H1 (cell line): ENCODE results near the gene PSMD5. TPM values are rescaled to one million over a fixed set of nuclear protein-coding genes. Genes with fewer than 3 reads are reported as not detected.

Source experiments
- ASH2L ChIP-seq: fragments of 200-600, 300-600 bp; sonication (generic); IDR thresholded peaks from one replicate; pipeline ENCODE4 v1.7.1; 2017; ENCODE audit warnings: low read length
- BCL11A ChIP-seq, 2 experiments: IDR thresholded peaks; one replicate each; pipeline ENCODE4 v1.6.1; 2011; ENCODE audit warnings: low read depth in 2 of 2, low read length in 2 of 2, mild to moderate bottlenecking in 2 of 2
- BRCA1 ChIP-seq: IDR thresholded peaks from 2 replicates; pipeline ENCODE4 v1.6.1; 2012; ENCODE audit warnings: low read depth, low read length, improper control_type of control experiment
- SIN3A ChIP-seq, 2 experiments: IDR thresholded peaks in 1 of 2; conservative IDR thresholded peaks in 1 of 2; 2 replicates each; pipeline ENCODE4 v1.6.1; 2011 to 2012; ENCODE audit warnings: low read length in 2 of 2, improper control_type of control experiment in 1 of 2, low read depth in 1 of 2, mild to moderate bottlenecking in 1 of 2
- SRF ChIP-seq: IDR thresholded peaks from 2 replicates; pipeline ENCODE4 v1.6.1; 2011; ENCODE audit warnings: mild to moderate bottlenecking, low read depth, low read length, moderate library complexity
- polyA plus RNA-seq, 7 experiments: library from polyadenylated mRNA; depleted of rRNA in 3 of 7; stranded (reverse) in 5 of 7; unstranded in 2 of 7; fragments of >200 nt in 5 of 7; fragments of 200-250 nt in 2 of 7; gene quantifications; 1 replicate in 5 of 7; 2 replicates in 1 of 7; 4 replicates in 1 of 7; pipeline versions ENCODE4 v1.2.1 to v1.2.3, GENCODE V29; 2011 to 2013; ENCODE audit warnings: missing spikeins in 2 of 7, mixed read lengths in 2 of 7
- total RNA-seq: library from RNA; stranded (reverse); fragmentation: NEBNext Ultra II Directional; extraction: Animal tissue kit (Norgen Biotek cat#: 25700); gene quantifications from 2 replicates; pipeline ENCODE4 v1.2.1, GENCODE V29; 2021
- TF ChIP-seq, protein P1 (sequence below): IDR thresholded peaks from 2 replicates; pipeline ENCODE4 v1.6.1; 2011; ENCODE audit warnings: low read length, improper control_type of control experiment
- TF ChIP-seq, protein P2 (sequence below): fragments of 300-600 bp; sonication (generic); IDR thresholded peaks from 2 replicates; pipeline ENCODE4 v1.7.1; 2012; ENCODE audit warnings: low read length, moderate library complexity, mild to moderate bottlenecking, inconsistent platforms; ENCODE audit not compliant: insufficient replicate concordance

Gene PSMD5
- total and polyA plus RNA-seq, 2 of the 8 experiments (the other 6 are each of a cell fraction or from before 2014, with no cell fraction given), result 19.2 to 30.5 TPM

- TF ChIP-seq, protein P1, sequence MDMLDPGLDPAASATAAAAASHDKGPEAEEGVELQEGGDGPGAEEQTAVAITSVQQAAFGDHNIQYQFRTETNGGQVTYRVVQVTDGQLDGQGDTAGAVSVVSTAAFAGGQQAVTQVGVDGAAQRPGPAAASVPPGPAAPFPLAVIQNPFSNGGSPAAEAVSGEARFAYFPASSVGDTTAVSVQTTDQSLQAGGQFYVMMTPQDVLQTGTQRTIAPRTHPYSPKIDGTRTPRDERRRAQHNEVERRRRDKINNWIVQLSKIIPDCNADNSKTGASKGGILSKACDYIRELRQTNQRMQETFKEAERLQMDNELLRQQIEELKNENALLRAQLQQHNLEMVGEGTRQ, result no peak
- TF ChIP-seq SRF, result no peak
- TF ChIP-seq SIN3A (conservative IDR thresholded peaks at IDR 0.05 in 1 of 2, IDR thresholded peaks at IDR 0.05 in 1 of 2; ENCODE audit: low read depth in 1 of 2, low read length in 2 of 2), result no peak
- TF ChIP-seq BCL11A (IDR thresholded peaks at IDR 0.05; ENCODE audit: low read depth in 2 of 2, low read length in 2 of 2), result no peak
- TF ChIP-seq ASH2L, result no peak
- no peak for TF ChIP-seq BRCA1
- TF ChIP-seq, protein P2, sequence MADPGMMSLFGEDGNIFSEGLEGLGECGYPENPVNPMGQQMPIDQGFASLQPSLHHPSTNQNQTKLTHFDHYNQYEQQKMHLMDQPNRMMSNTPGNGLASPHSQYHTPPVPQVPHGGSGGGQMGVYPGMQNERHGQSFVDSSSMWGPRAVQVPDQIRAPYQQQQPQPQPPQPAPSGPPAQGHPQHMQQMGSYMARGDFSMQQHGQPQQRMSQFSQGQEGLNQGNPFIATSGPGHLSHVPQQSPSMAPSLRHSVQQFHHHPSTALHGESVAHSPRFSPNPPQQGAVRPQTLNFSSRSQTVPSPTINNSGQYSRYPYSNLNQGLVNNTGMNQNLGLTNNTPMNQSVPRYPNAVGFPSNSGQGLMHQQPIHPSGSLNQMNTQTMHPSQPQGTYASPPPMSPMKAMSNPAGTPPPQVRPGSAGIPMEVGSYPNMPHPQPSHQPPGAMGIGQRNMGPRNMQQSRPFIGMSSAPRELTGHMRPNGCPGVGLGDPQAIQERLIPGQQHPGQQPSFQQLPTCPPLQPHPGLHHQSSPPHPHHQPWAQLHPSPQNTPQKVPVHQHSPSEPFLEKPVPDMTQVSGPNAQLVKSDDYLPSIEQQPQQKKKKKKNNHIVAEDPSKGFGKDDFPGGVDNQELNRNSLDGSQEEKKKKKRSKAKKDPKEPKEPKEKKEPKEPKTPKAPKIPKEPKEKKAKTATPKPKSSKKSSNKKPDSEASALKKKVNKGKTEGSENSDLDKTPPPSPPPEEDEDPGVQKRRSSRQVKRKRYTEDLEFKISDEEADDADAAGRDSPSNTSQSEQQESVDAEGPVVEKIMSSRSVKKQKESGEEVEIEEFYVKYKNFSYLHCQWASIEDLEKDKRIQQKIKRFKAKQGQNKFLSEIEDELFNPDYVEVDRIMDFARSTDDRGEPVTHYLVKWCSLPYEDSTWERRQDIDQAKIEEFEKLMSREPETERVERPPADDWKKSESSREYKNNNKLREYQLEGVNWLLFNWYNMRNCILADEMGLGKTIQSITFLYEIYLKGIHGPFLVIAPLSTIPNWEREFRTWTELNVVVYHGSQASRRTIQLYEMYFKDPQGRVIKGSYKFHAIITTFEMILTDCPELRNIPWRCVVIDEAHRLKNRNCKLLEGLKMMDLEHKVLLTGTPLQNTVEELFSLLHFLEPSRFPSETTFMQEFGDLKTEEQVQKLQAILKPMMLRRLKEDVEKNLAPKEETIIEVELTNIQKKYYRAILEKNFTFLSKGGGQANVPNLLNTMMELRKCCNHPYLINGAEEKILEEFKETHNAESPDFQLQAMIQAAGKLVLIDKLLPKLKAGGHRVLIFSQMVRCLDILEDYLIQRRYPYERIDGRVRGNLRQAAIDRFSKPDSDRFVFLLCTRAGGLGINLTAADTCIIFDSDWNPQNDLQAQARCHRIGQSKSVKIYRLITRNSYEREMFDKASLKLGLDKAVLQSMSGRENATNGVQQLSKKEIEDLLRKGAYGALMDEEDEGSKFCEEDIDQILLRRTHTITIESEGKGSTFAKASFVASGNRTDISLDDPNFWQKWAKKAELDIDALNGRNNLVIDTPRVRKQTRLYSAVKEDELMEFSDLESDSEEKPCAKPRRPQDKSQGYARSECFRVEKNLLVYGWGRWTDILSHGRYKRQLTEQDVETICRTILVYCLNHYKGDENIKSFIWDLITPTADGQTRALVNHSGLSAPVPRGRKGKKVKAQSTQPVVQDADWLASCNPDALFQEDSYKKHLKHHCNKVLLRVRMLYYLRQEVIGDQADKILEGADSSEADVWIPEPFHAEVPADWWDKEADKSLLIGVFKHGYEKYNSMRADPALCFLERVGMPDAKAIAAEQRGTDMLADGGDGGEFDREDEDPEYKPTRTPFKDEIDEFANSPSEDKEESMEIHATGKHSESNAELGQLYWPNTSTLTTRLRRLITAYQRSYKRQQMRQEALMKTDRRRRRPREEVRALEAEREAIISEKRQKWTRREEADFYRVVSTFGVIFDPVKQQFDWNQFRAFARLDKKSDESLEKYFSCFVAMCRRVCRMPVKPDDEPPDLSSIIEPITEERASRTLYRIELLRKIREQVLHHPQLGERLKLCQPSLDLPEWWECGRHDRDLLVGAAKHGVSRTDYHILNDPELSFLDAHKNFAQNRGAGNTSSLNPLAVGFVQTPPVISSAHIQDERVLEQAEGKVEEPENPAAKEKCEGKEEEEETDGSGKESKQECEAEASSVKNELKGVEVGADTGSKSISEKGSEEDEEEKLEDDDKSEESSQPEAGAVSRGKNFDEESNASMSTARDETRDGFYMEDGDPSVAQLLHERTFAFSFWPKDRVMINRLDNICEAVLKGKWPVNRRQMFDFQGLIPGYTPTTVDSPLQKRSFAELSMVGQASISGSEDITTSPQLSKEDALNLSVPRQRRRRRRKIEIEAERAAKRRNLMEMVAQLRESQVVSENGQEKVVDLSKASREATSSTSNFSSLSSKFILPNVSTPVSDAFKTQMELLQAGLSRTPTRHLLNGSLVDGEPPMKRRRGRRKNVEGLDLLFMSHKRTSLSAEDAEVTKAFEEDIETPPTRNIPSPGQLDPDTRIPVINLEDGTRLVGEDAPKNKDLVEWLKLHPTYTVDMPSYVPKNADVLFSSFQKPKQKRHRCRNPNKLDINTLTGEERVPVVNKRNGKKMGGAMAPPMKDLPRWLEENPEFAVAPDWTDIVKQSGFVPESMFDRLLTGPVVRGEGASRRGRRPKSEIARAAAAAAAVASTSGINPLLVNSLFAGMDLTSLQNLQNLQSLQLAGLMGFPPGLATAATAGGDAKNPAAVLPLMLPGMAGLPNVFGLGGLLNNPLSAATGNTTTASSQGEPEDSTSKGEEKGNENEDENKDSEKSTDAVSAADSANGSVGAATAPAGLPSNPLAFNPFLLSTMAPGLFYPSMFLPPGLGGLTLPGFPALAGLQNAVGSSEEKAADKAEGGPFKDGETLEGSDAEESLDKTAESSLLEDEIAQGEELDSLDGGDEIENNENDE, result no peak
Observed at GRCh38 chr9:120774719-120775118, 68.0 kb downstream of the PSMD5 start (continued).
